Myocyte (in vitro differentiated cells): ENCODE results near the gene KIF26B. TPM values are rescaled to one million over a fixed set of nuclear protein-coding genes. Genes with fewer than 3 reads are reported as not detected.

Experiments used
- DNase-seq: peaks from one replicate; pipeline ENCODE4 v3.0.0-alpha.2; 2012; ENCODE audit warnings: low read depth
- total RNA-seq: library from RNA; depleted of rRNA; stranded (reverse); fragments of >200 nt; gene quantifications from 2 replicates; pipeline ENCODE4 v1.2.3, GENCODE V29; 2014

The KIF26B gene
- total RNA-seq, 1 donor from 2014 or later = 0.83 TPM

DNA sequence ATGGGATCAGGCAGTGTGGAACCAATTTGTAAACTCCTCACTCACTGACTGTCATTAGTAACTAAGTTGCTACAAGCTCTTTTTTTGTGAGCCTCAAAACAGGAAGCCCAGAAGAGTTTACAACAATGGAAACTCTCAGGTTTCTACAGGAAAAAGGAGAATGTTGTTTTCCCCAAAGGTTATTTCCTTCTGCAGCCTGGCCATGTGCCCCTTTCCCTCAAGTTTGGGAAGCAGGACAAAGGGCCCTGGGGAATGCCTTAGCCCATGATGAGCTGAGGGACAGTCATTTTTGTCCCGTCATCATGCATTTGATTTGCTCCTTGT lies 395.9 kb downstream of the KIF26B start:
- DNase-seq = no peak

DNA sequence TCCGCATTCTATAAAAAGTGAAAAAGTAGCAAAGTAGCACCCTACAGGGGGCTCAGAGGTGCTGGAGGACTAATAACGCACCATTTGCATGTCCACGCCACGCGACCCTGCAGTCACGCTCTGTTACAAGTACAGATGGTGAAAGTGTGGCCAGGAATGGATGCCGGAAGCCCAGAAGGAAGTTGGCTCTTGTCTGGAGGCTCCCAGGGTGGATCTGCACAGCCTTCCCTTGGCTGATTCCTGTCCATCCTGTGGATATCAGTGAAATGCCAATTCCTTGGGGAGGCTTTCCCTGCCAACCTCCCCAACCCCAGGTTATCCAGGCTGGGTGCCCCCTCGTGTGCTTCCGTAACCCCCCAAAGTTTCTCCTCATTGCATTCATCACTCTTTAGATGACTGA lies 396.8 kb downstream of the KIF26B start:
- no peak for DNase-seq

DNA sequence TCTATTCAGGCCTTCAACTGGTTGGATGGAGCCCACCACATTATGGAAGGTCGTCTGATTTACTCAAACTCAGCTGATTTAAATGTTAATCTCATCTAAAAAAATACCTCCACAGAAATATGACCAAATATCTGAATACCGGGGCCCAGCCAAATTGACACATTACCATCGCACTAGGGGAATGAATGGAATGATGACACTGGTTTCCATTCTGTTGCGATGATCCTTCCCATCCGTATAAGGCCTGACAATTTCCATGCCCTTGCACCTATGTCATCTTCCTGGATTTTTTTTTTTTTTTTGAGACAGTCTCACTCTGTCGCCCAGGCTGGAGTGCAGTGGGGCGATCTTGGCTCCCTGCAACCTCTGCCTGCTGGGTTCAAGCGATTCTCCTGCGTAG lies 397.5 kb downstream of the KIF26B start:
- DNase-seq = no peak

DNA sequence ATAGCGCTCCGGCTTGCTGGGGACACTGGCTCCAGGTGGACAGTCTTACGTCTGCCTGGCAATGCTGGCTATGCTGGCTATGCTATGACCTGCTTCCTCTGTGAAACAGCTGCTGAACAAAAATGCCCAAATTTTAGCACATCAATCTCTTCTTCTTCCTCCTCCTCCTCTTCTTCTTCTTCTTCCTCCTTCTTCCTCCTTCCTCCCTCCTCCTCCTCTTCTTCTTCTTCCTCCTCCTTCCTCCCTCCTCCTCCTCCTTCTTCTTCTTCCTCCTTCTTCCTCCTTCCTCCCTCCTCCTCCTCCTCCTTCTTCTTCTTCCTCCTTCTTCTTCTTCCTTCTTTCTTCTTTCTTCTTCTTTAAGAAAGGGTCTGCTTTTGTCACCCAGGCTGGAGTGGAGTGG lies 401.3 kb downstream of the KIF26B start:
- no peak for DNase-seq

DNA sequence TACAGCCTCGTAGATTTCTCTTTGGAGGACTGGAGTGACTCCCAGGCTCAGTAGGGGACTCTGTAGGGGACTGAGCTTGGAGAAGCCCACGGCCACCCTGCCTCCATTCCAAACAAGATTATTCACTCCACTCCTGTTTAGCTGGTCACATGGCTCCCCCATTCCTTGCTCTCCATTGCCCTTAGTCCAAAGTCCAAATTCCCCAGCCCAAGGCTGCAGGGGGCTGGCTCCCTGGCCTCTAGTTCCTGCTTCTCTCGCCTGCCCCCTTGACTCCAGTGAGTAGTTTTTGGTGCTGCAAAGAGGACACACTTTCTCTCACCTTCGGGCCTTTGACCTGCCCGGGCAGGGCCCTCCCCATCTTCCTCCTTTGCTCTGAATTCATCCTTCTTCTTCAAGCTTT lies 403.3 kb downstream of the KIF26B start:
- DNase-seq = no peak

DNA sequence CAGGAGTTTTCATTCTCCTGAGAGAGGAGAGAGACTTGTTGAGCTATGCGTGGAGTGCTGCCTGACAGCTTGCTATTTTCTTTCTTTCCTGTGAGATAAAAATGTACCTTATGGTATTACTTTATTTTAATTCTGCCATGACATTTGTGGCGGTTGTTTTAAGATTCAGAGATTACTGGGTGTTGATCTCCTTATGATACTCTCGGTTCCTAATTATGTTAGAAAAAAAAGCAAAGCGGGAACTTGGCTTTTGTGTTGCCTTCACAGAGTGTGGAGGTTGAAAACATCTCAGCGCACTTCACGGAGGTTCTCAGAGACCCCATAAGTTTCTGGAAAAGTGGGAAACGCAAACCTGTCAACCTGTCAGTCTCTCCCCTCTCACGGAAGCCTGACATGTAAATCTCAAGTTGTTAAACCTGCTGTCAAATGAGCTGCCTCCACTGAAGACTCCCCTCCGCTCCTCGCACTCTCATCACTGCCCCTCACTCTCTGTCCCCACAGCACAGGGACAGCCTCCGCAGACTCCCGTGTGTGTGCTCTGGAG lies 405.6 kb downstream of the KIF26B start:
- no peak for DNase-seq

DNA sequence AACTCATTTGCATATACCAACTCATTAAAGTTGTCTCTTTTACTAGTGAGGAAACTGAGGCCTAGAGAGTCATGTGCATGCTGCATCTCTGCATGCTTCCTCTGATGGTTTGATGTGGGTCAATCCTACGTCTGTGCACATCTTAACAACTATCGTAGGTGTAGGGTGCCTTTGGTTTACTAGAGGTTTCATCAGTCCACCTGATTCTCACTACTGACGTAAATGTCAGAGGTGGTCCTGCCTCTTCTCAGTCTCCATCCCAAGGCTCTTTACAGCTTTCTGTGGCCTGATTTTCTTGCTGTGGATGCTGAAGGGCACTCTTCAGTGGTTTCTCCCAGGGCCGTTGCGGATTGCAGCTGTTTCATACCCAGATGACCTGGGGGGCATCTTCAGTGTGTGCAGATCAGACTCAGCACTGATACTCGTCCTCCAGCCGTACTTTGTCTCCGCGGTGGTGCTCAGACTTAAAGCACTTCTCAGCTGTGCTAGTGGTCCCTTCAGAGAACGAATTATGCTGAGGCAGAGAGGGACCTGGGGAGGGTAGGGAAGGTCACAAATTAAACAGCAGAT lies 407.0 kb downstream of the KIF26B start:
- no peak for DNase-seq

DNA sequence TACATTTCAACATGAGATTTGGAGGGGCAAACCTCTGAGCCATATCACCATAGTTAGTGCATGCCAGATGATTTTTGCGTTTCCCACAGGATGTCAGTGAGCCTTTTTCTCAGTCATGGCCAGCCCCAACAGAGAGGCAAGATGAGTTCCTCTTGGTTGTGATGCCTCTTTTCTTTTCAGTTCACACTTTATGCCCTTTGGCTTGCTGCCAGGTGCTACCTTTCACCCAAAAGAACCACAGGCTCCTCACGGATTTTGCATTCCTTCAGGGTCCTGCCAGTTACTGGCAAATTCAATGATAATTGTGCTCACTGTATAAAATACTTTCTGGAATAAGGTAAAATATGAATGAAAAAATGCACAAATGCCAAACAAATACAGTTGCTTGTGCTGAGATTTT lies 411.3 kb downstream of the KIF26B start:
- DNase-seq = no peak

DNA sequence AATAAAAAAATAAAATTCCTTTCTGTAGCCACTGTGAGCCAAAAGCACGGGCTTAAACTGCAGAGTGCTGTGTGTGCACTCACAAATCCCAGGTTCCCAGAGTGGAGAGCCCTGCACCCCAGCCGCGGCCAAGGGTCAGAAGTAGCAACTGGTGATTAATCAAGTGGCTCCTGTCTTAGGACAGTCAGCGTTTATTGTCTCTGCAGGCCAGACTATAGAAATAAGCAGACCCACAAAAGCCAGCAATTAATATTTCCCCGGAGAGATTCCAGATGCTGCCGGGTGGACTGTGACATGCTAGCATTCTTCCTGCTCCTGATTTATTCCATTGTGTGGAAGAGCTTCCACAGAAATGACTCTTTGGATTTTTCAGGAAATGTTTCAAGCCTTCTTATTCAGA lies 412.2 kb downstream of the KIF26B start:
- no peak for DNase-seq

DNA sequence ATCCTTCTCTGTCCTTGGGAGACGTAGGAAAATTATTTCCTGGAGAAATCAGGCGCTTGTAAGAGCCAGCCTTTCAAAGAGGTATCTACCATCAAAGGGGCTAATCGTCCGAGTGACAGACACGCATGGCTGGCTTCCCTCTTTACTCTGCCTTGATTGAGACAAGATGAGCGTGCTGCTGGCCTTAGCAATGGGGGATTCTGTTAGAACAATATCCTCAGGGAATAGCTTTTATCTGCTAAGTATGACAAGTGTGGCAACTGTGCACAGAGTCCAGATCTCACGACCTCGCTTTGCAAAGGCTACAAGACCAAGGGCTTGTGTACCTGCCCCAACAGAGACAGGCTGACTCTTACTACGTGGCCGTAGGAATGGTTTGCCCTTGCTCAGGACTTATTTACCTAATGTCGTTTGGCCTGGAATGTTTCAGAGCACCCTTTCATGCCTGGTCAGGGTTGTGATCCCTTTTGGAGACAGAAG lies 417.1 kb downstream of the KIF26B start:
- no peak for DNase-seq

DNA sequence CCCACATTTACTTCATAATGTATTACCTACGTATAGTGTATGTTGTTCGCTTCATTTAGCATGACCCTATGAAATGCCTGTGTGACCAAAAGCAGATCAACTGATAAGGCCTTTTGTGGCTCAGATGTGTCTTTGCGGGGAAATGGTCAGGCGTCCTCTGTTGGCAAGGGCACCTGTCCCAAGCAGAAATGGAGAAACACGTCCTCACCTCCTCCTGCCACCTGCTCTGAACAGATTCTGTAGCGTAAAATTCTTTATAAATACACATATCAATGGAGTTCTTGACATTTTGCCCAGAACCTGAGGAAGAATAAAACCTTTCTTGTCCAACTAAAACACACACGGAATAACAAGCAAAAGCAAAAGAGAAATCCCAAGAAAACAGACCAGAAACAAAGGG lies 417.9 kb downstream of the KIF26B start:
- DNase-seq = no peak

DNA sequence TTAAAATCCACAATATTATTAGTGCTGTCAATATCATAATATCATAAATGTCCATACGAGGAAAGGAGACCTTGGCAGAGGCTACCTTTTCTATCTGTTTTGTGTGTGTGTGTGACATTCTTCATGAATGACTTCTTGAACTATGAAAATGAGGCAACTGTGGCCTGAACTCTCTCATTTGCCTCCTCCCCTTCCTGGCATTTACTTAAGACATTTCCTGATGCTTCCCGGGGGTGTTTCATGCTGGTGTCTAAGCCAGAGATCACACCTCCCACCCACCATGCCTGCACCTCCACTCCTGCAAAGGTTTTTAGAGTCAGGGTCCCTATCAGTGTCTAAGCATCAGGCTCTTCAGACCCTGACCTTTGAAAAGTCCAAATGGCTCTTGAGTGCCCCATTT lies 420.9 kb downstream of the KIF26B start:
- DNase-seq = no peak

DNA sequence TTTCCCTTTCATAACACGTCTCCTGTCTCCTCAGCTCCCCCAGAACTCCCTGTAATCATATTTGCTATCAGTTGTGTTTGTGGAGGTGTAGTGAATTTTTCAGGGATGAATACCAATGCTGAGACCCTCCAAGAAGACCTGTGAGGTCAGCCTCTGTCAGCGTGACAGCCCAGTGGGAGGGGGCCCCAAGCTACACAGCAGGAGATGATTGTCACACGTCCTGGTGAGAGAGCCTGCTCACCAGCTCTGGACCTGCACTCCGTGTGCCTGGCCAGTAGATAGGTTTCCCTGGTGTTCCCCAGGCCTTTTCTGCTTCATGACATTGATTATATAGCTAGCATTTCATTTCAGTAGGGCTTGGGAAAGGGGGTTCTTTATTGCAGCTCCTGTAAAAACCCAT lies 421.5 kb downstream of the KIF26B start:
- DNase-seq = no peak

DNA sequence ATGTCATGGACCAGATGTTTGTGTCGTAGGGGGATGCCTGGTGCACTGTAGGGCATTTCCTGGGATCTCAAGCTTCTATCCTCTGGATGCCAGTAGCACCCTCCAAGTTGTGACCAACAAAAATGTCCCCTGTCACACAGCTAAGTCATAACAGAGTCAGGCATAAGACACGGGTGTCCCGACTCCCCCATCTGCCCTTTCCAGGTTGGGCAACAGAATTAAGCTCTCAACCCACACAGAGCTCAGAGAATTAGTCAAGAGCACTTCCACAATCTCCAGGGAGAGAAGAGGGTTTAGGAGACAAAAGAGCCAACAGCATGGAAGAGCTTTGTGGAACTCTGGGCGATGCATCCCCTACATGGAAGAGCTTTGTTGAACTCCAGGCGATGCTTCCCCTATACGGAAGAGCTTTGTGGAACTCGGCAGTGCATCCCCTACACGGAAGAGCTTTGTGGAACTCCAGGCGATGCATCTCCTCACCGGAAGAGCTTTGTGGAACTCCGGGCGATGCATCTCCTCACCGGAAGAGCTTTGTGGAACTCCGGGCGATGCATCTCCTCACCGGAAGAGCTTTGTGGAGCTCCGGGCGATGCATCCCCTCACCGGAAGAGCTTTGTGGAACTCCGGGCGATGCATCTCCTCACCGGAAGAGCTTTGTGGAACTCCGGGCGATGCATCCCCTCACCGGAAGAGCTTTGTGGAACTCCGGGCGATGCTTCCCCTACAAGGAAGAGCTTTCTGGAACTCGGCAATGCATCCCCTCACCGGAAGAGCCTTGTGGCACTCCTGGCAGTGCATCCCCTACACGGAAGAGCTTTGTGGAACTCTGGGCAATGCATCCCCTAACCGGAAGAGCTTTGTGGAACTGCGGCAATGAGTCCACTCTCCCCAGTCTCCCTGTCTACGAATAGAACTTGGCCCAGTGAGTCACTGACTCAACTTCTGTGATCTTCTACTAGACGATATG lies 422.7 kb downstream of the KIF26B start:
- no peak for DNase-seq

DNA sequence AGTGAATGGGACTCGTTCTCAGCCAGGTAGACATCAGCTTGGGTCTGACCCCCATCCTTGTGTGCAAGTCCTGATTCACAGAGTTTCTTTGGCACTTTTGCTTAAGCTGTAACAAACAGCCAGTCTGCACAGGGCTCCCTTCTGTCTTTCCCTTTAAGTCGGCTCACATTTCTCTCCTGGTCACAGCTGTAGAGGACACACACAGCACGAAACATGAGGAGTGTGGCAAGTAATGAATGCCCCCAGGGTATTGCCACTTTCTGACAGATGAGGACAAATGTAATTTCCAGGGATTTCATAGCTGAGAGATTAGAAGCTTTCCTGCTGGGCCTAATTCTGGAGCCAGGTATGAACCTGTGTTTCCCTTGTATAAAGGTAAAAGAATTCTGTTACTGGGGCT lies 423.5 kb downstream of the KIF26B start:
- DNase-seq = no peak

DNA sequence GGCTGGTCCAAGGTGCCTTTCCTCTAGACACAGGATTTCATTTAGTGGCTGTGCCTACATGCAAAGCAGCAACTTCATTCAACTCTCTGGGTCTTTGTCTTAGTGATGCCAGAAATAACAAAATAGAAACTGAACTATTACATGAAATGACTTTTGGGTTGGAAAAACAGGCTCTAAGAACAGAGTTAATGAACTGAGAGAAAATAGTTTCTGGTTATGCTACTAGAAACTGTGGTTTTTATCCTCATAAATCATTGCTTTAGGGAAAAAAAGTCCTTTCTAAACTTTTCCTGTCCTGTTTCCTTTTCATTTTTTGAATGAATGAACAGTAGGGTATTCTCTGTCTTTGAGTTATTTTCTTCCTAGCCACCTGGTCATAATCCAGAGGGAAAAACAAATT lies 424.0 kb downstream of the KIF26B start:
- no peak for DNase-seq

DNA sequence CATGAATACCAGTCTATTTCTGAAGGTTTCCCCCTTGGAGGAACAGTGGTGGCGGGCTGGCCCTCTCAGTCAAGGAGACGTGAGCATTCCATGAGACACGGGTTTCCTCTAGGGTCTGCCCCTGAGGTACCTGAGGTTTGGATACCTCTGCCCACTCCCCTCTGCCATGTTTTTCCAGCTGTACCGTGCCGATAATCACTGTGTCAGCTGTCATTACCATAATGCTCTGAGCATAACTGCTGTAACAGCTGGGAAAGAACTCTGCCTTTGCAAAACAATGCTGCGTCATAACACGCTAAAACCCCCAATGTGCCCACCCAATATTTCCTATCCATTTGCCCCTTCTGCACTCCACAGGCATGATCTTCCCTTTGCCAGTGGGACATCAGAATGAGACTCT lies 425.1 kb downstream of the KIF26B start:
- no peak for DNase-seq

DNA sequence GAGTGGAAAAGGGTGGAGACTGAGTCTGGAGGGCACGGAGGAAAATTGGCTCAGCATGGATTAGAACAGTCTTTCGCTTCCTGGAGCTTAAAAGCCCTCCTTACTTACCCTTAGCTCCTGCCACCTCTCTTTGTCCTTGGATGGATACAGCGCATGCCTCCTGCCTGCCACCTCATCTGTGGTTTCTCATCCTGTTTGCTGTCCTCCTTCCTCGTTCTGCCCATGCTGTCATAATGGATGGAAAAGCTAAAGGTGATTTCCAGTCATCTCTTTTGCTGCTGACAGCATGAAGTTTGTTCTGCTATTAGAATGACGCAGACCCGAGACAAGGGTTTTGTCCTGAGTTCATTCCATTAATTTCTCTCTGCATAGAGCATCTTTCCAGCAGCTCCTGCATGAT lies 425.9 kb downstream of the KIF26B start:
- DNase-seq = no peak

DNA sequence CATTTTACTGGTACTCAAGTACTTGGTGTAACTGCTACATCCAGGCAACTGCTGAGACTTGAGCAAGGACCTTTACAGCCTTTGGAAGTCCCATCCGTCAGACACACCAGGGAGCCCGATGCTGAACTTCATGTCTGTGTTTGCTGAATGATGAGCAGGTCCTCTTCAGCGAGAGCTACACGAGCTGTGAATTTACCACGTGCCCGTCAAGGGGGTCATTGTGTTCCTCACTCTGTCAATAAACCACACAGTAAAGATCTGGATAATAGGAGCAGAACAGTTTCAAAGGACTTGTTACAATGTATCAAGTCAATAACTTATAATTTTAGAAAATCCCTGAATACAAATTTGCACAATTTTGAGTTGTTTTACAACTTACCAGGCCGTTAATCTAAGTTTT lies 427.2 kb downstream of the KIF26B start:
- DNase-seq = no peak

DNA sequence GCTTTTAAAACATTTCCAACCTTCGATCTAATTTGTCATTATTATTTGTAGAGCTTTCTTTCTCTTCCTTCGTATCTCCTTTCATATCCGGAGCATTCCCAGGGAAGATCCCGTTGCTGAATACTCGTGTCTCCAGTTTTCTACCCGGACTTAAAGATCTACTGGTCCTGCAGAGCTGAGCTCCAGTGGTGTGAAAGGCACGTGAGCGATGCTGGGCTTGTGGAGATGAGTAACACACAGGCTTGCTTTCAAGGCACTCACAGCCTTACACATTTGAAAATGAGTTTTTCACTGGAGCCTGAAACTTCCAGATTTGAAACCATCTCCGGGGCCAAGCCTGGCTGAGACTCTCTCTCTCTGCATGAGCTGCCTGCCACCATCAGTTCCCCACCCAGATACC lies 428.3 kb downstream of the KIF26B start:
- no peak for DNase-seq

DNA sequence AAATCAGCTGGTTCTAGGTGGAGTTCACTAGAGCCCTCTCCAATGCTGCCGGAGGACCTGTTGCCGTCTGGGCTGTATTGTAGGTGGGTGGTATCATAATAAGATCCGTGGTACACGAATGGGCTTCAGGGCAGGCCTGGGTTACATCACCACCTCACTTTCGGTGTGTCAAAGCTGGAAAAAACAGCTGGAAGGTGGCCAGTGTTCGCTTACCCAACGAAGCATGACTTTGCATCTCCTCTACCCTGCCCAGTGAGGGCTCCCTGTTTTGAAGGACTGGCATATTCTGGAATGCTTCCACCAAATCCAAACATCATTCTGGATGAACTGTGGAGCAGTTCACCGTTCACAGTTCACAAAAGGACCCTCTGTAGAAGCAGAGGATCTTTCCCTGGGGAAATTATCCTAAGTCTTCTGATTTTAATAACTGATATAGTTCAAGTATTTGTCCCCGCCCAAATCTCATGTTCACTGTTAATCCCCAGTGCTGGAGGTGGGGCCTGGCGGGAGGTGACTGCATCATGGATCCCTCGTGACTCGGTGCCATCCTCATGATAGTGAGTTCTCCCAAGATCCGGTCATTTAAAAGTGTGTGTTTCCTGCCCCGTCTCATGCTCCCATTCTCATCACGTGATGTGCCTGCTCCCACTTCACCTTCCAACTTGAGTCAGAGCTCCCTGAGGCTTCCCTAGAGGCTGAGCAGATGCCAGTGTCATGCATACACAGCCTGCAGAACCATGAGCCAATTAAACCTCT lies 429.0 kb downstream of the KIF26B start:
- no peak for DNase-seq
